CD14-positive monocyte (primary cell): Measurements from ENCODE around the gene COL9A3. TPM values are rescaled to one million over a fixed set of nuclear protein-coding genes. Genes with fewer than 3 reads are reported as not detected.

Source experiments
- DNase-seq, 3 donors: peaks; one replicate each; pipeline ENCODE4 v3.0.0-alpha.2; 2011 to 2022
- H2AFZ ChIP-seq: 2 replicates; pipeline ENCODE4 v1.6.0; 2012; ENCODE audit warnings: mild to moderate bottlenecking, low read depth, low read length, inconsistent platforms; ENCODE audit not compliant: insufficient read depth, poor library complexity, severe bottlenecking
- H3K27ac ChIP-seq, 2 donors: 1 replicate in 1 of 2; 2 replicates in 1 of 2; pipeline ENCODE4 v1.5.1; 2012 to 2013; ENCODE audit warnings: low read length in 2 of 2, control low read depth in 1 of 2, inconsistent platforms in 1 of 2, low read depth in 1 of 2, mild to moderate bottlenecking in 1 of 2
- H3K27me3 ChIP-seq, 2 donors: one replicate each; pipeline versions ENCODE4 v1.6.0 to v1.6.1; 2011 to 2013; ENCODE audit warnings: low read length in 2 of 2; ENCODE audit not compliant: control insufficient read depth in 2 of 2, insufficient read depth in 2 of 2
- H3K36me3 ChIP-seq, 2 donors: replicated peaks in 1 of 2; 1 replicate in 1 of 2; 2 replicates in 1 of 2; pipeline versions ENCODE4 v1.5.1 to v1.6.1; 2012 to 2013; ENCODE audit warnings: low read length in 2 of 2, control low read depth in 1 of 2, inconsistent platforms in 1 of 2, mild to moderate bottlenecking in 1 of 2; ENCODE audit not compliant: insufficient read depth in 2 of 2, control insufficient read depth in 1 of 2
- H3K4me1 ChIP-seq, 2 donors: 1 replicate in 1 of 2; 2 replicates in 1 of 2; pipeline versions ENCODE4 v1.5.1 to v1.6.1; 2012 to 2013; ENCODE audit warnings: low read length in 2 of 2, control low read depth in 1 of 2, inconsistent platforms in 1 of 2, mild to moderate bottlenecking in 1 of 2, moderate library complexity in 1 of 2; ENCODE audit not compliant: insufficient read depth in 2 of 2, control insufficient read depth in 1 of 2
- H3K4me2 ChIP-seq: replicated peaks from 2 replicates; pipeline ENCODE3; 2012; ENCODE audit warnings: low read length, moderate library complexity, mild to moderate bottlenecking; ENCODE audit not compliant: poor library complexity, severe bottlenecking; ENCODE audit errors: extremely low read depth
- H3K4me3 ChIP-seq, 3 experiments: fragments of 200-600 bp in 1 of 3; sonication (generic) in 1 of 3; replicated peaks in 1 of 3; 1 replicate in 2 of 3; 2 replicates in 1 of 3; pipeline ENCODE4 v1.5.1; 2011 to 2013; ENCODE audit warnings: low read length in 3 of 3, mild to moderate bottlenecking in 3 of 3, control low read depth in 2 of 3, low read depth in 2 of 3, inconsistent platforms in 1 of 3, moderate library complexity in 1 of 3
- H3K79me2 ChIP-seq: 2 replicates; pipeline ENCODE4 v1.6.0; 2012; ENCODE audit warnings: mild to moderate bottlenecking, control low read depth, inconsistent platforms, low read length, moderate library complexity; ENCODE audit not compliant: insufficient read depth
- H3K9ac ChIP-seq: 2 replicates; pipeline ENCODE4 v1.6.0; 2017; ENCODE audit warnings: low read length, mild to moderate bottlenecking; ENCODE audit not compliant: insufficient read depth, poor library complexity, severe bottlenecking
- H3K9me3 ChIP-seq, 2 donors: replicated peaks in 1 of 2; 1 replicate in 1 of 2; 2 replicates in 1 of 2; pipeline versions ENCODE4 v1.5.1 to v1.6.1; 2012 to 2013; ENCODE audit warnings: low read length in 2 of 2, control low read depth in 1 of 2; ENCODE audit not compliant: control insufficient read depth in 1 of 2, insufficient read depth in 1 of 2
- H4K20me1 ChIP-seq: 2 replicates; pipeline ENCODE4 v1.6.0; 2012; ENCODE audit warnings: mild to moderate bottlenecking, low read length, control low read depth, moderate library complexity; ENCODE audit not compliant: insufficient read depth
- H3K27ac Mint-ChIP-seq, 7 donors: one replicate each; pipeline ENCODE4 v1.8.0; 2020; ENCODE audit warnings: mild to moderate bottlenecking in 7 of 7, mixed read lengths in 7 of 7, moderate library complexity in 6 of 7, inconsistent platforms in 2 of 7
- H3K27me3 Mint-ChIP-seq, 3 donors: one replicate each; pipeline ENCODE4 v1.8.0; 2021 to 2022; ENCODE audit warnings: low read depth in 3 of 3, mild to moderate bottlenecking in 3 of 3, mixed read lengths in 3 of 3, moderate library complexity in 3 of 3, inconsistent platforms in 1 of 3
- H3K36me3 Mint-ChIP-seq, 2 donors: one replicate each; pipeline ENCODE4 v1.8.0; 2020; ENCODE audit warnings: mixed read lengths in 2 of 2, inconsistent platforms in 1 of 2, mild to moderate bottlenecking in 1 of 2
- H3K4me1 Mint-ChIP-seq: one replicate; pipeline ENCODE4 v1.8.0; 2020; ENCODE audit warnings: mild to moderate bottlenecking, mixed read lengths
- H3K4me3 Mint-ChIP-seq, 2 donors: one replicate each; pipeline ENCODE4 v1.8.0; 2020; ENCODE audit warnings: mild to moderate bottlenecking in 2 of 2, mixed read lengths in 2 of 2, moderate library complexity in 1 of 2
- H3K9me3 Mint-ChIP-seq, 7 donors: one replicate each; pipeline ENCODE4 v1.8.0; 2020 to 2022; ENCODE audit warnings: mixed read lengths in 7 of 7, mild to moderate bottlenecking in 6 of 7, moderate library complexity in 6 of 7, inconsistent platforms in 2 of 7
- WGBS: methylation state at CpG from one replicate; pipeline ENCODE4 v1.1.5; 2013; ENCODE audit warnings: missing lambda C conversion rate; ENCODE audit not compliant: insufficient coverage; 5-methylcytosine and 5-hydroxymethylcytosine counted together
- intact Hi-C, 2 donors: fragments of 100-400 bp; cut with micrococcal nuclease; formaldehyde crosslinking; loops; one replicate each; pipeline versions ENCODE4 v1.15.0 to v1.15.1; 2023
- polyA plus RNA-seq, 3 donors: library from polyadenylated mRNA; depleted of rRNA in 1 of 3; unstranded in 2 of 3; stranded (reverse) in 1 of 3; fragments of 300-500 nt in 2 of 3; fragments of >200 nt in 1 of 3; fragmentation: Illumina TruSeq in 2 of 3; gene quantifications; 1 replicate in 2 of 3; 2 replicates in 1 of 3; pipeline ENCODE4 v1.2.3, GENCODE V29; 2012 to 2021
- TF ChIP-seq, protein P1 (sequence below): fragments of 200-600 bp; IDR thresholded peaks from one replicate; pipeline ENCODE4 v1.8.0; 2022; ENCODE audit warnings: antibody characterized with exemption, mild to moderate bottlenecking

COL9A3 gene
- polyA plus RNA-seq, 3 donors = 1.8 to 4.4 (median 2.6) TPM

DNA sequence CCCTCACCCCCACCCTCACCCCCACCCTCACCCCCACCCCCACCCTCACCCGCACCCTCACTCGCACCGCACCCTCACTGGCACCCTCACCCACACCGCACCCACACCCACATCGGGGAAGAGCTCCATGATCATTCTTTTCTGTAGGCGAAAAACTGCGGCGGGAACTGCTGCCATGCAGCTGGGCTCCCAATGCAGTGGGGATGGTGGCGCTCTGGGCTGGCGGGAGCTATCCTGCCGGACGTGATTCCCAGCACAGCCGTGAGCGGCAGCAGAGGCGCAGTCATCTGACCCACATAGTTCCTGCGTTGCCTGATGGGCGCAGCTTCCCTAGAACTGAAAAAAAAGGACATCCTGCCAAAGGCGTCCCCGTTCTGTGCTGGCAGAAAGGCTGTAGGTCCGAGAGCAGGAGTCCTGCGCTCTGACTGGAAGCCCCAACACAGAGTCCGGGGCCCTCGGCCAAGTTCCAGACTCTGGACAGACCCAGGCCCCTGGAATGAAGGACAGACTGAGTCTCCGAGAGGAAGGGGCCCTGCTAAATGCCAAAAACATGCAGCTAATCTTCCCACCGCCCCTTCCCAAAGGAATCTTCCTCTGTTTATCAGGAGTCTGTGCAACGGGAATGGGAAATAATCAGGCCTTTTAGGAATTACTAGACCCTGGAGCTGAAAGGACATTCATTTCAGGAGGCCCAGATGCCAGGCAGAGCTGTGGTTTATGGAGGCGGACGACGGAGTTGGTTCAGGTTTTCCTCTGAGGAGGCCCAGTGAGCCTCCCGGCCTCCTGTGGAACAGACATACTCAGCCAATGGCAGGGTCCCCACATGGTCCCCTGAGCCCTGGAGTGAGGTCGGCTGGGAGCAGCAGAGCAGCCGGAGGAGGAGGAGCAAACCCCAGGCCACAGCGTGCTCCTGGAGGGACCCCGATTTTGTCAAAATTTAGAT lies 58.8 kb downstream of the COL9A3 start:
- Histone ChIP-seq H3K4me2 (no peak overlapping the region), H3K27ac (no peak overlapping the region), H3K79me2 (no peaks in the 10 kb centered on the region), H3K9me3 (no peaks in the 10 kb centered on the region), H3K27me3 (no peaks in the 10 kb centered on the region), H3K36me3 (peaks cover 8 to 18% of the 10 kb centered on the region in 2 donors), H3K4me1 (no peaks in the 10 kb centered on the region), H3K9ac (no peak overlapping the region), H4K20me1 (peaks cover 12% of the 10 kb centered on the region), H2AFZ (no peak overlapping the region), H3K4me3 (no peak overlapping the region)
- Mint-ChIP-seq H3K27ac (peak overlapping the region in 1 of 7 donors; percentile 13), H3K9me3 (peaks cover 0 to 2% (median 0%) of the 10 kb centered on the region in 7 donors), H3K4me3 (no peak overlapping the region), H3K27me3 (peaks cover 2 to 23% (median 14%) of the 10 kb centered on the region in 3 donors), H3K36me3 (peaks cover 5 to 14% of the 10 kb centered on the region in 2 donors), H3K4me1 (peaks cover 20% of the 10 kb centered on the region)
- WGBS = 50% methylated on average over 28 of the region's 34 CpGs
- intact Hi-C loops = no loop called here
- peak in 1 of 3 donors; percentile 29 for DNase-seq
- TF ChIP-seq, protein P1, sequence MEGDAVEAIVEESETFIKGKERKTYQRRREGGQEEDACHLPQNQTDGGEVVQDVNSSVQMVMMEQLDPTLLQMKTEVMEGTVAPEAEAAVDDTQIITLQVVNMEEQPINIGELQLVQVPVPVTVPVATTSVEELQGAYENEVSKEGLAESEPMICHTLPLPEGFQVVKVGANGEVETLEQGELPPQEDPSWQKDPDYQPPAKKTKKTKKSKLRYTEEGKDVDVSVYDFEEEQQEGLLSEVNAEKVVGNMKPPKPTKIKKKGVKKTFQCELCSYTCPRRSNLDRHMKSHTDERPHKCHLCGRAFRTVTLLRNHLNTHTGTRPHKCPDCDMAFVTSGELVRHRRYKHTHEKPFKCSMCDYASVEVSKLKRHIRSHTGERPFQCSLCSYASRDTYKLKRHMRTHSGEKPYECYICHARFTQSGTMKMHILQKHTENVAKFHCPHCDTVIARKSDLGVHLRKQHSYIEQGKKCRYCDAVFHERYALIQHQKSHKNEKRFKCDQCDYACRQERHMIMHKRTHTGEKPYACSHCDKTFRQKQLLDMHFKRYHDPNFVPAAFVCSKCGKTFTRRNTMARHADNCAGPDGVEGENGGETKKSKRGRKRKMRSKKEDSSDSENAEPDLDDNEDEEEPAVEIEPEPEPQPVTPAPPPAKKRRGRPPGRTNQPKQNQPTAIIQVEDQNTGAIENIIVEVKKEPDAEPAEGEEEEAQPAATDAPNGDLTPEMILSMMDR = no peak

DNA sequence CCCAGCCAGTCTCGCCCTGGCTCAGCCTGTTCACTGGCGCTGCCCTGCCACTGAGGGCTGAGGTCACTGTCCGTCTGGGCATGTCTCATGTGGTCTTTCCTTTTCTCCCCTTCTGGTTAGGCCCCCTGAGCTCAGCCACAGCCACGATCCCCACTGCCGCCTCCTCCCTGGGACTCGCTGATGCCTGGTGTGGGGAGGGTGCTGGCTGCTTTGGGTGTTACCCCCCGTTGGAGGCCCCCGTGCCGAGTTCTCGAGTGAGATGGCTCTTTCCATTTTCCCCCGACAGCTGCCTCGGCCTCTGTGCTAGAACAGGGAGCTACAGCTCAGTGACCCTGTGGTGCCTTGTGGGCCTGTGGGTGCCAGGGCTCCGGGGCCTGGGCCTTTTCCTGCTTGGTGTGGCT lies 59.7 kb downstream of the COL9A3 start:
- H3K79me2 ChIP-seq = no peaks in the 10 kb centered on the region
- H2AFZ ChIP-seq = no peak overlapping the region
- intact Hi-C loops = no loop called here
- H3K27ac ChIP-seq = no peak overlapping the region
- Mint-ChIP-seq H3K27me3 (peaks cover 2 to 23% (median 14%) of the 10 kb centered on the region in 3 donors), H3K4me3 (no peak overlapping the region), H3K36me3 (peaks cover 9 to 19% of the 10 kb centered on the region in 2 donors), H3K27ac (peak overlapping the region in 1 of 7 donors; percentile 10), H3K4me1 (peaks cover 20% of the 10 kb centered on the region), H3K9me3 (peaks cover 0 to 2% (median 0%) of the 10 kb centered on the region in 7 donors)
- H3K9ac ChIP-seq = no peak overlapping the region
- no peak overlapping the region for H3K4me2 ChIP-seq
- DNase-seq = no peak
- H3K27me3 ChIP-seq = no peaks in the 10 kb centered on the region
- H3K9me3 ChIP-seq = no peaks in the 10 kb centered on the region
- H4K20me1 ChIP-seq = peaks cover 14% of the 10 kb centered on the region
- peaks cover 15 to 26% of the 10 kb centered on the region in 2 donors for H3K36me3 ChIP-seq
- 81% methylated on average over 8 of the region's 13 CpGs for WGBS
- H3K4me1 ChIP-seq = no peaks in the 10 kb centered on the region
- TF ChIP-seq, protein P1 = no peak
- H3K4me3 ChIP-seq = no peak overlapping the region
